SK-N-DZ (cell line): Measurements from ENCODE around the gene GPS1.

ENCODE experiments used
- DNase-seq: peaks from one replicate; pipeline ENCODE4 v3.0.0-alpha.2; 2015; ENCODE audit warnings: low spot score

Gene GPS1

GRCh38 chr17:82078433-82078832, 26.7 kb downstream of the GPS1 start:
- no peak for DNase-seq

DNA sequence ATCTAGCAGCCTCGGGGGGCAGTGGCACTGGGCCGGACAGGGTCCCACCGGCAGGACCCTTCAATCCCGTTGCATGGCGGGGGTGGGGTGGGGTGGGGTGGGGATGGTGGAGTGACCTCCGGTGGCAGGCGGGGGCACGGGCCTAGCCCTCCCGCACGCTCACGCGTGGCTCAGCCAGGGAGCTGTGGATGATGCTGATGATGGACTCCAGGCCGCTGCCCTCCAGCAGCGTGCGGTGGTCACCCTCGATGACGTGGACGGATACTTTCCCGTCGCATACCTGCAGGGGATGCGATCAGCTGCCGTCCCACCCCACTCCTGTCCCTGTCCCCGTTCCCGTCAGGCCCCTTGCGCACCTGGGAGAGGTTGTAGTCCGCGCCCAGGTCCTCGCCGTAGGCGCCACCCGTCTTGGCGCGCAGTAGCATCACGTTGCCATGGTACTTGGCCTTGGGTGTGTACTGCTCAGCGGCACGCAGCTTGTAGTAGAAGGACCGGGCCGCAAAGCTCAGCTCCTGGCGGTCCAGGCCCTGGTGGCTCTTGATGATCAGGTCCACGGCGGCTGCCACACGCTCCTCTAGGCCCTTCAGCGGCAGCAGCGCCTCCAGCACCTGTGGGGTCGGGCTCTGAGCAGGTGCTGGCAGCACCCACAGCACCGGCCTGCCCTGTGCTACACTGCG, 27.4 kb downstream of the GPS1 start:
- no peak for DNase-seq

DNA sequence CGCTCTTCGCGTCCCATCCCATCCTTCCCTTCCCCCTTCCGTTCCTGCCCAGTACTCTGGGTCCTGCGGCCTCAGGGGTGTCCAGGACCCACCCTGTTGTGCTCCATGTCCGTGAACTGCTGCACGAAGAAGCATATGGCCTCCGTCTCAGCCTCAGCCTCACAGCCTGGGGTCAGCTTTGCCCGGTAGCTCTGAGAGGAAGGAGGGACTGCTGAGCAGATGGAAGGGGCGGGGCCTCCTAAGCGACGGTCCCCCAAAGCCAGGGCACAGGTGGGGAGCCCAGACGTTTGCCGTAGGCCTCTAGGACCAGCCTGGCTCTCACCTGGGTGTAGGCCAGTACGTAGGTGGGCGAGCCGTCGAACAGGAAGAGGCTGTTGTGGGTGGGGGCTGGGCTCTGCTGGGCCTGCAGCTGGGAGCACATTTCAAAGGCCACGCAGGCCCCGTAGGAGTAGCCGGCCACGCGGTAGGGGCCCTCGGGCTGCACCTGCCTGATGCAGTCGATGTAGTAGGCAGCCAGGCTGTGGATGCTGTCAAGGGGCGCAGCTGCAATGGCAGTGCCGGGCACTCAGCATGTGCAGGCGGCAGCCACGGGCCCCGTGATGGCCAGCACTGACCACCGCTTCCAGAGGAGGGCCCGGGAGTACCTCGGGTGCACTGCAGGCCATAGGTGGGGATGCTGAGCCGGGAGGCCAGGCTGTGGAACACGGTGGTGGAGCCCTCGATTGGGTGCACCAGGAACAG, 28.5 kb downstream of the GPS1 start:
- no peak for DNase-seq

DNA sequence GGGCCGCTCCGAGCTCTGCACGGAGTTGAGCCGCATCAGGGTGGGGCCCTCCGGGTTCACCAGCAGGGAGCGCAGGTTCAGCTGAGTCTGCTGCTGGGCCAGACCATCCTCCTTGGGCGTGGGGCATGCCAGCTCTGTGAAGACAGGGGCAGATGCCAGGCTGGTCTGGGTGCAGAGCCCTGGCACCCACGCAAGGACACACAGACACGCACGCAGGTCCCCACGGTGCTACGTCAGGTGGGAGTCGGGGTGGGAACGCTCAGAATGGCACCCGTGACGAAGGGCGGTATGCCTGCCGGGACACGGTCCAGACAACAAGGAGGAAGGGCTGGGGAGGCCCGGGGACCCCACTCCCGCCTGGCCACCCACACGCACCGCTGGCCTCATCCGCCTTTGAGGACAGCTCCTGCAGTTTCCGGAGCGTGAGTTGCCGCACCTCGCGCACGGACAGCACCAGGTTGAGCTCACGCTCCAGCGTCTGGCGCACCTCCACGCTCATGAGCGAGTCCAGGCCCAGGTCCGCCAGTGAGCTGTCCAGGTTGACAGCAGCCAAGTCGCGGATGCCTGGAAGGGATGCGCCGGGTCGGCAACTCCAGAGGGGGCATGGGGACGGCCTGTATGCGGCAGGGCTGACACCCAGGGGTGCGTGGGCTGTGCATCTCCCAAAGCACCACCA, 29.2 kb downstream of the GPS1 start:
- no peak for DNase-seq

GRCh38 chr17:82081546-82081945, 29.8 kb downstream of the GPS1 start:
- DNase-seq = no peak

DNA sequence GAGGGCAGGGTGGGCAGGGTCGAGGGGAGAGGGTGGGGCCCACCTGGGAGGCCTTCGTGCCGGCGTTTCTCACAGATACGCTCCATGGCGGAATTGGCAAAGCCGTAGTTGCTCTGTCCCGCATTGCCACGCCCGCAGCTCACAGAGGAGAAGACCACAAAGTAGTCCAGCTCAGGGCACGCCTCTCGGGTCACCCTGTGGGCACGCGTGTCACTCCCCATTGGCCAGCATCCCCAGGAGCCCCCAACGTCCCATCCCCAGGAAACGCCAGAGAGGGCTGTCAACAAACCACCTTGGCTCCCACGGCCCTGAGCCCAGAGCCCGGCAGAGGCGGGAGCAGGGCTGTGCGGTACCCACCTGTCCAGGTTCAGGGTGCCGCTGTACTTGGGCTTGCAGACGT, 30.3 kb downstream of the GPS1 start:
- no peak for DNase-seq

- DNase-seq = no peak
Measured at GRCh38 chr17:82082456-82082855, 30.8 kb downstream of the GPS1 start.

GRCh38 chr17:82083009-82083408, 31.3 kb downstream of the GPS1 start:
- no peak for DNase-seq

DNA sequence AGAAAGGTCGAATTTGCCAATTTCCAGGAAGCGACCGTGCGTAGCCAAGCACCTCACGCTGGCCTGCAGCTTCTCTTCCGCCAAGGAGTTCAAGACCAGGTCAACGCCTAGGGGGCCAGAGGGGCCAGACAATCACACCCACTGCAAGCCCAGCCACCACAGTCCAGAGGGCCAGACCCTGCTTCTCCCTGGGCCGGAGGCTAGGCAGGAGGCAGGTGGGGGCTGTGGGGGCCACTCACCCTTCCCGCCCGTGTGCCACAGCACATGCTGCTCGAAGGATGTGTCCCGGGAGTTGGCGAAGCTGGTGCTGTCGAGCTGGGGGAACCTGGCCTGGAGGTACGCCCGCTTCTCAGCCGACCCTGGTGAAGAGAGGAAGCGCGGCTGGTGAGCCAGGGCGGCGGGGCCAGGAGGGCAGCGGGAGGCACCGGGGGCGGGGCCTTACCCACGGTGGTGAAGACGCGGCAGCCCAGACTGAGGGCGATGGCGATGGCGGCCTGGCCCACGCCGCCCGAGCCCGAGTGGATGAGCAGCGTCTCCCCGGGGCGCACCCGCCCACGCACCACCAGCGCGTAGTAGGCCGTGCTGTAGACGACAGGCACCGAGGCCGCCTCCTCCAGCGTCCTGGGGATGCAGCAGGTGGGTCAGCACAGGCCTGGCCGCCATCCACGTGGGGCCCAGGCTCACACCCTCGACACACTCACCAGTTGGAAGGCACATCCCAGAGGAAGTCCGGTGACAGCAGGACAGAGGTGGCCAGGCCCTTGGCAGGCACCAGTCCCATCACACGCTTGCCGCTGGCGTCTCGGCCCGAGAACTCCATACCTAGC, 32.0 kb downstream of the GPS1 start:
- DNase-seq = no peak

GRCh38 chr17:82084373-82085030, 32.8 kb downstream of the GPS1 start:
- DNase-seq = no peak

DNA sequence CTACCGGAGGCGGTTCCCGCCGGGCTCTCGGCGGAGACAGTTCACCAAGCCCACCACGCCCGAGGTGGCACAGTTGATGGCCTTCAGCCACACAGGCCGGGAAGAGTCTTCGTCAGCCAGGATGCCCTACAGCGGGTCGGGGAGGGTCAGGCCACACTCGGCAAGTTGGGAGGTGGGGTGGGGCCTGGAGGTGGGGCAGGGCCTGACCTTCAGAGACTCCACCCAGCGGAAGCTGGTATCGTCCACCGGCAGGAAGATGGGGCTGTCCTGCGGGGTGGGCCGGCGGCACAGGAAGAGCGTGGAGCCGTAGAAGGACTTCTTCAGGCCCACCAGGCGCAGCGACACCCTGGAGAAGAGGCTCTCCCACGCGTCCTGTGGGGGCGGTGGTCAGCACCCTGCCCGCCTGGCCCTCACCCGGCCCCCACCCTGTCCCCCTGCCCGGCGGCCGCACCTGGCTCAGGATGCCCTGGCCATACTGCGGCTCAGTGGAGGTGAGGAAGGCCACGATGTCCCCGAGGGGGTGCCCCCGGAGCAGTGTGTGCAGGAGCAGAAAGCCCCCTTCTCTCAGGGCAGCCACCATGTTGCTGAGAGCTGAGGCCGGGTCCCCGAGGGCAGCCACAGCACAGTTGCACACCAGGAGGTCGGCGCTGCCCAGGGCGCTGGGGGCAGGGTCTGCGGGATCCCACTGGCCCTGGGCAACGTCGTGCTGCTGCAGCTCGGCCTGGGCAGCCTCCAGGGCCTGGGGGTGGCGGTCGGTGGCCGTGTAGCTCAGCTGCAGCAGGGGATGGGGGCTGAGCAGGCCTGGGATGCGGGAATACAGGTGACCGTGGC, 33.5 kb downstream of the GPS1 start:
- no peak for DNase-seq

DNA sequence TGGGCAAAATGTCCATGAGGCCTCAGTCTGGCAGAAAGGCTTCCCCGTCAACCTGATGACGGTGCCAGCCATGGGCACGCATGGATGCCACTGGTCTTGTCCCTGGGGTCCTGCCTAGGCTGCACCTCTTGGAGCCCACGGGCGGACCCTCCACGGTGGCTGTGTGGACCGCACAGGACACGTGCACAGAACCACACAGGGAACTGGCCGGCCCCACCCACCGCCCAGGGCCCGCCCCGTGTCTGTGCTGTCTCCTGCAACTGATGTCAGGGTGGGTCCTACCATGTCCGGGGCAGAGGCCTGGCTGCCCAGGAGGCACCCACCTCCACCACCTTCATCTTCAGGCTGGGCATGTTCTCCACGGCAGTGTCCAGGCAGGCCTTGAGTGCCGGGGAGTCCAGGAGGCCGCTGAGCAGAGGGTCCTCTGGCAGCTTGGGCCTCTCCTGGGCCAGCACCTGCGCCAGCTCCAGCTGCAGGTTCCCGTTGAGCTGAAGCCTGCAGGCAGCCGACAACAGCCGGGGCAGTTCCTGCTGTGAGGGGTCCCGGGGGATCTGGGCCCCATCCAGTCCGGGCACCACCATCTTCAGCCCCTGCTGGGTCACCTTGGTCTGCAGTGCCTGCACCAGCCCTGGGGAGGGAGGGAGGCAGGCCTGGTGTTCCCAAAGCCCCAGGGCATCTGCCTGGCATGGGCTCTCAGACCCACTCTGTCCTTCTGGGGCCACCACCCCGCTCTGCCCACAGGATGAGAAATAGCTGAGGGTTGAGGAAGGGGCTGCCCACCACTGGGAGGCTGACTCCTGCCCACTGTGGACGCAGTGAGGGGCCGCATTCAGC, 34.5 kb downstream of the GPS1 start:
- no peak for DNase-seq

DNA sequence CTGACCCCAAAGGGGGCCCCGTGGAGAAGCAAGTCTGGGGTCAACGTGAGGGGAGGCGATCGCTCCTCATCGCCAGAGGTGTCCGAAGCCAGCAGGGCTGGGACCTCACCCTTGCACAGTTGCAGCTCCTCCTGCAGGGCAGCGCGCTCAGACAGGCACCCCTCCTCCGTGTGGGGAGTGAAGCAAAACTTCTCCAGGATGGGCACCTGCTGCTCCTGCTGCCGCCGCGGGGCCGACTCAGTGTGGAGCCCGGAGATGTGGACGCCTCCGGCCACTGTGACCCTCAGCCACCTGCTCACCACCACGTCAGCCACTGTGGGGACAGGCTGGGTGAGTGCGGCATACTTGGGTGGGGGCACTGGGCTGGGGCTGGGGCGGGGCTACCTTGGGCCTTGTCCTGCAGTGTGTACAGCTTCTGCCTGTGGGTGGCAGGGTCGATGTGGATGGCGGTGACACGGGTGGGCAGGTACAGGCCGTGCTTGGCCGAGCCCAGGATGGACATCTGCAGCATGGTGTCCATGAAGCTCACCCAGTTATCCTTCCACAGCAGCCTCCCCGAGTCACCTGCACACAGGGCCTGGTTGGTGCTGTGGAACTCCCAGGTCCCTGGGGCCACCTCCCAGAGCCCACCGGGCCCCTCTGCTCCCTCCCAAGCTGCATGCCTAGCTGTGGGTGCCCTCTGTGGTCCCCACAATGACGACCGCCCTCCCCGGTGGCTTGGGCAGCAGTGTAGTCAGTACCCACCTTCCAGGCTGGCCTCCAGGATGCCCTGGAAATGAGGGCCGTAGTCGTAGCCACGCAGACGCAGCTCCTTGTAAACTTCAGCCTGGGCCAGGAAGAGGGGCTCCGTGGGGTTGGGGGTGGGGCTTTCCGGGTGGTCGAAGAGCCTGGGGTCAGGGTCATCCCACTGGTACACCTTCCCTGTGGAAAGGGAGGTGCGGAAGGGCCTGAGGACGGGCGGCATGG, 35.5 kb downstream of the GPS1 start:
- no peak for DNase-seq

DNA sequence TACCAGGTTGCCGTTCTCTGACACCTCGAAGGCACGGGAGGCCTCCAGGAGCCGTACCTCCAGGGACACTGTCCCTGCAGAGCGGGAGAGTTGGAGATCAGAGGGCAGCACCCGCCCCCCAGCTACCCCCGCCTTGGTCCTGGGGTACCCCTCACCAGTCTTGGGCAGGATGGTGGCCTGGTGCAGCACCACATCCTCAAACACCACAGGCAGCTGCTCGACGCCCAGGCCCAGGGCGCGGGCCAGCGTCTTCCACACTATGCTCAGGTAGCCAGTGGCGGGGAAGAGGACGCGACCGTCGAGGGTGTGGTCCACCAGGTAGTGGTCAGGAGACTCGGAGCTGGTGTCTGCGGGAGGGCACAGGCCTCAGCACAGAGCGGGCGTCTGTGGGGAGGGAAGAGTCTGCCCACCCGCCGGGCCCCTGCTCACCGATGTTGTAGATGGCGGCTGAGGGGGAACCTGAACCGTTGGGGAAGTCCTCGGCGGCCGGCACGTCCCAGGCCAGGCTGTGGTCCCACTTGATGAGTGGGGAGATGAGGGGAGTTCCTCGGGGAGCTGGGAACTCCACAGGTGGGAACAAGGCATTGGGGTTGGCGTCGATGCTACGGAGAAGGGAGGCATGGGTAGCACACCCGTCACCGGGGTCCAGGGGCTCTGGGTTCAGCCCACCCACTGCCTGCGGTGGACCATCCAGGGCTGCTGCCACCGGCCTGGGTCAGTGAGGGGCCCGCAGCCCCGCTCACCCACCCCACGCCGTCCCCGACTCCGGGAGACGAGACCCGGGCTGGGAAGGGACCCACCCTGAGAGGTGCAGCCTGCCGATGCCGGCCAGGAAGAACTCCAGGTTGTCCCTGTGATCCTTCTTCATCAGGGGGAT, 36.5 kb downstream of the GPS1 start:
- DNase-seq = no peak

DNA sequence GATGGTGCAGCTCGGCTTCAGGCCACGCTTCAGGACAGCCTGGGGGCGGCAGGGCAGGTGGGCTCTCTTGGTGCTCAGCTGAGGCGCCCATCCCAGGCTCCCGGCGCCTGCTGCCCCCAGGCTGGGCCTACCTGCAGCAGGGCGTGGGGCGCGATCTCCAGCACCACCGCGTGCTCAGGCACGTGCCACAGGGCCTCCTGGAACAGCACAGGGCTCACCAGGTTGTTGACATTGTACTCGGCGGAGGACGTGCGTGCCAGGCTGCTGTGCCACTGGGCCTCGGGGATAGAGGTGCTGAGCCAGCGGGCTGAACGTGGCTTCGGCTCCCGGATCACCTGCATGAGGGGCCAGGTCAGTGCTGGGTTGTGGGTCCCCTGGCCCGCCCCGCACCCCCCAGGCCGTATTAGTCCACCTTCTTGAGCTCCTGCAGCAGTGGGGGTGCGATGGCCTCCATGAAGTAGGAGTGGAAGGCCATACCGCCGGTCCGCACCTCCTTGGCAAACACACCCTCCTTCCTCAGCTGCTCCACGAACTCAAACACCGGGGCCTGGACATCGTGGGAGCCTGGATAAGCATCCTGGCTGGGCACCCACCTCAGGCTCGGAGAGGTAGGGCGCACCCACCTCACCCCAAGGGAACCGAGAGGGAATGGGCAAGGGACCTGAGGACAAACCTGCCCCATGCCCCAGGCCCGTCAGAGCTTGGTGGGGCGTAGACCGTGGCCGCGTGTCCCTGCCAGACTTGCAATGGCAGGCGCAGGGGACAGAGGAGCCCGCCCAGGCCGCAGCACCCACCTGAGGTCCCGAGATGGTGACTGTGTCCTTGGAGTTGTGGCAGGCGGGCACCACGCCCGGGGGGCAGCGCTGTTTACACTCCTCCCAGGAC, 37.4 kb downstream of the GPS1 start:
- no peak for DNase-seq
